Measurements from ENCODE around the gene ATP5F1E.
A peak's percentile ranks its signal among the peaks of the same experiment; 100 is the strongest.

ATP5F1E gene

DNA sequence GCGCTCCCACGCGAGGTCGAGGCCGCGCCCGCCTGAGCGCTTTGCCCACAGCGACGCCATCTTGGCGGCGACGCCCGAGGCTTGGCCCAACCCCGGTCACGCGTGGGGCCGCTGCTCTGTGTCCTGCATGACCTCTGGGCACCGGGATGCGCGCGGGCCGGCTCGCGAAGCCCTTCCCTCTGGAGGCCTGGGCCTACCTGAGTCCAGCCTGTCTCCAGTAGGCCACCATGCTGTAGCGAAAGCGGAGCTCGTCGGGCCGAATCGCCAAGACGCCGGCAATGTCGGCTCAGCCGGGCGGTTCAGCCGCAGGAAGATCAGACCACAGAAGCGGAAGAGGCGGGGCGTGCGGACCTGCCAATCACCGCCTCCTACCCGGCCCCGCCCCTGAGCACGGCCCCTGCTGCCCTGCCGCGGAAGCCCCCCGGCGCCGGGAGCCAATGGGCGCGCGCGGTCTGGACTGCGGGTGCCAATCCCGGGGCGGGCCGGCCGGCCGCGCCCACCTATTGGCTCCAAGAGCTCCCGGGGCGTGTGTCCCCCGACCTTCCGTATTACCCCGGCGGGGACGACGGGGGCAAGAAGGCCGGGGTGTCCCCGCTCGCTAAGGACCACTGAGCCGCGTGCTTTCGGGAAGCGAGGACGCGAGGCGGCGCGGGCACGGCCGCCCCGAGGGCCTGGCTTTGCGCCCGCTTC, at the start of gene ATP5F1E:
Gene ATP5F1E, minus strand, starts transcription at position 313 of the 690 bp plus-strand sequence. Its CDS starts 84 bp downstream, at position 229.
- TF ChIP-seq, protein P1, sequence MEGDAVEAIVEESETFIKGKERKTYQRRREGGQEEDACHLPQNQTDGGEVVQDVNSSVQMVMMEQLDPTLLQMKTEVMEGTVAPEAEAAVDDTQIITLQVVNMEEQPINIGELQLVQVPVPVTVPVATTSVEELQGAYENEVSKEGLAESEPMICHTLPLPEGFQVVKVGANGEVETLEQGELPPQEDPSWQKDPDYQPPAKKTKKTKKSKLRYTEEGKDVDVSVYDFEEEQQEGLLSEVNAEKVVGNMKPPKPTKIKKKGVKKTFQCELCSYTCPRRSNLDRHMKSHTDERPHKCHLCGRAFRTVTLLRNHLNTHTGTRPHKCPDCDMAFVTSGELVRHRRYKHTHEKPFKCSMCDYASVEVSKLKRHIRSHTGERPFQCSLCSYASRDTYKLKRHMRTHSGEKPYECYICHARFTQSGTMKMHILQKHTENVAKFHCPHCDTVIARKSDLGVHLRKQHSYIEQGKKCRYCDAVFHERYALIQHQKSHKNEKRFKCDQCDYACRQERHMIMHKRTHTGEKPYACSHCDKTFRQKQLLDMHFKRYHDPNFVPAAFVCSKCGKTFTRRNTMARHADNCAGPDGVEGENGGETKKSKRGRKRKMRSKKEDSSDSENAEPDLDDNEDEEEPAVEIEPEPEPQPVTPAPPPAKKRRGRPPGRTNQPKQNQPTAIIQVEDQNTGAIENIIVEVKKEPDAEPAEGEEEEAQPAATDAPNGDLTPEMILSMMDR (IDR thresholded peaks at IDR 0.05; ENCODE audit: low read depth, low read length): no peak
- peak; percentile 85 for DNase-seq (ENCODE audit: extremely low read depth, low read depth)

DNA sequence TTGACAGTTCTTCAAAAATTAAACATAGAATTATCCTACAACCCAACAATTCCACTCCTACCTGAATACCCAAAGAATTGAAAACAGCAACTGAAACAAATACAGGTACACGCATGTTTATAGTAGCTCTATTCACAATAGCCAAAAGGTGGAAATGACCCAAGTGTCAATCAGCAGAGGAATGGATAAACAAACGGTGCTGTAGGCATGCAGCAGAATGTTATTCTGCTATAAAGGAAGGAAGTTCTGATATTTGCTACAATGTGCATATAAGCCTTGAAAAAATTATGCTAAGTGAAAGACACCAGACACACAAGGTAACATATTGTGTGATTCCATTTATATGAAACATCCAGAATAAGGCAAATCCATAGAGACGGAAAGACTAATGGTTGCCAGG, 48.9 kb upstream of the ATP5F1E start:
- DNase-seq (ENCODE audit: extremely low read depth, low read depth): no peak
- TF ChIP-seq, protein P1 (IDR thresholded peaks at IDR 0.05; ENCODE audit: low read depth, low read length): no peak

DNA sequence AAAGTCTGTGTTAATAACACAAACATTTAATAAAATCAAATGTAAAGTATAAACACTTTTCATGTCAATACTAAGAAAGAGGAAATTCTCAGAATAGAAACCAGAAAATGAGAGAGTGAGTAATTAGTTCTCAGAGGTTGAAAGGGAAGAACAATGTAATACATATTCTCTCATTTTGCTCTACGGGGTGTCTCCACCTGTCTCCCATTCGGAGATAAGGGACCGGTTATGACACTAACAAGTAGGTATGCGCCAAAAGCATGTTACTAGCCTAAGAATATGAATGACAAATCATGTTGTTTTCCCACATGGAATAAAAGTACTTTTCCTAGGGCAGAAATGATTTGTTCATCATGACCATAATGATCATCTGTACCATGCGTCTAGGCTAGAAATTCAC, 46.1 kb upstream of the ATP5F1E start:
- TF ChIP-seq, protein P1 (IDR thresholded peaks at IDR 0.05; ENCODE audit: low read depth, low read length): no peak

DNA sequence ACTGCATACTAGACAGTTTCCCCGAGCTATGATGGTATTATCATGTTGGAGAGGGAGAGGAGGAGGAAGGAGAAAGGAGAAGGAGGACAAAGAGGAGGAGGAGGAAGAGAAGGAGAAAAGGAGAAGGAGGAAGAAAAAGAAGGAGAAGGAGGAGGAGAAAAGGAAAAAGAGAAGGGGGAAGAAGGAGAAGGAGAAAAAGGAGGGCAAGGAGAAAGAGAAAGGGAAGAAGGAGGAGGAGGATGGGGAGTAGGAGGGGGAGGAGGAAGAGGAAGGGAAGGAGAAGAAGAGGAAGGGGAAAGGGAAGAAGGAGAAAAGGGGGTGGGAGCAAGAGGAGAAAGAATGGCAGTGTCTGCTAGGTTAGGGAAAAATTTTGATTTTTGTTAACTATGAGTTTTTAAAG, 45.6 kb upstream of the ATP5F1E start:
- TF ChIP-seq, protein P1 (IDR thresholded peaks at IDR 0.05; ENCODE audit: low read depth, low read length): no peak
- DNase-seq (ENCODE audit: extremely low read depth, low read depth): no peak

More for the DNA sequence above, 46.1 kb upstream of the ATP5F1E start:
- no peak for DNase-seq (ENCODE audit: extremely low read depth, low read depth)

DNA sequence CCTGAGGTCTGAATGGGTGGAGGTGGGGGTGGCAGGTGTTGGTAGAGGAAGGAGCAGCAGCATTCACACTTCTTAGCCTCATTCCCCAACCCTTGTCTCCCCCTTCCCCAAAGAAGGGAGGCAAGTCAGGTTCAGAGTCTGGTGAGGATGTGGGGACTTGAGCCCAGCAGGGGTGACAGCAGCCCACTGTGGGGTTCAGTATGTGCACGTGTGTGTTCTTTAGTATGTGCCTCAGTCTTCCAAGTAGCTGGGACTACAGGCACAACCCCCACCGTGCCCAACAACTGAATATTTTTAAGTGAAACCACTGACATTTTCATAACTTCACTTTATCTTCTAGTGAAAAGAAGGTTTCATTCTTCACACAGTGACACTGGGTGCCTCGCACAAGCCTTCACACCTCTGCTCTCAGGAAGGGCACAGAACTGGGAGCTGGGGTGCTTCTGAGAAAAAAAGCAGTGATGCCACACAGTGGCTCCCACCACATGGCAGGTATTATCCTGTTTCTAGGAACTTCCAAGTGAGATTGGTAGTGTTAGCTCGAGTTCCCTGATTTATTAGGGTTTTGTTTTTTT, 43.9 kb upstream of the ATP5F1E start:
- TF ChIP-seq, protein P1 (IDR thresholded peaks at IDR 0.05; ENCODE audit: low read depth, low read length): no peak
- no peak for DNase-seq (ENCODE audit: extremely low read depth, low read depth)

DNA sequence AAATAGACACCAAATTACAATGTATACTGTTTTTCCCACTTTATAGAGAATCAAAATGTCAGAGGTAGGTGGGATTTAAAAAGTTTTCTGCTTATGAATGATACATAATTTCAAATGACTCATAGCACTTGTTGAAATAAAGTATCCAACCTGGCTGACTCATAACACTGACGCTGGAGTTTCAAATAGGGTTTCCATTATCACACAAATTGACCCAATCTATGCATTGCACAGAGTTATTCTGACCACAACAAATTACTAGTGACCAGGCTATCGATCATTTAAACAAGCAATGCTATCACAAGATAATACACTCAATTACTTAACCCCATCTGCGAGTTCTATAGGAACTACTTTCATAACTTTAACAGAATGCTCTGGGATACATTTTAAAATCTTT, 42.3 kb upstream of the ATP5F1E start:
- TF ChIP-seq, protein P1 (IDR thresholded peaks at IDR 0.05; ENCODE audit: low read depth, low read length): no peak
- no peak for DNase-seq (ENCODE audit: extremely low read depth, low read depth)

DNA sequence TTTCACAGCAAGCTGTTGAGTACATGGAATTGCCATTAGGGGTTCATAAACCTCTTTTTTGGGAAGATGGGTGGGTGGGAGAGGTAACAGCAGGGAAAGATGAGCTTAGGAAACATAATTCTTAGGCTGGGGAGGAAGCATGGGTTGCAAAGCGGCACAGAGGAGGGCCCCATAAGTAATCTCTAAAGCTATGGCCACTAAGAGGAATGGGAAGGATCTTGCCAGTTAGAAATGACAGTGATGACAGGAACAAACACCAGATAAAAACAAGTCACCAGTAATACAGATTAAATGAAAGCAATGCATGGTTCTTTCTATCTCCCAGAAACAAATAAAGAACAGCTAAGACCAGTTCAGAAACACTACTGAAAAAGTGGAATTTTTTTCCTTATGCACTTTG, 41.4 kb upstream of the ATP5F1E start:
- TF ChIP-seq, protein P1 (IDR thresholded peaks at IDR 0.05; ENCODE audit: low read depth, low read length): no peak
- DNase-seq (ENCODE audit: extremely low read depth, low read depth): no peak
